H1 (cell line): ENCODE data around the gene USP24. TPM values are rescaled to one million over a fixed set of nuclear protein-coding genes. Genes with fewer than 3 reads are reported as not detected.

ENCODE experiments used
- CTCF ChIA-PET: fragments of 300-600 bp; sonication (Branson Sonifier 250); formaldehyde crosslinking; loops from one replicate; lab custom pipeline; 2021; ENCODE audit not compliant: partially characterized antibody; lab: Charles Lee
- POLR2A ChIA-PET: fragments of 300-600 bp; sonication (Branson Sonifier 250); formaldehyde crosslinking; loops from one replicate; lab custom pipeline; 2021; ENCODE audit warnings: inconsistent platforms; ENCODE audit not compliant: partially characterized antibody; lab: Charles Lee
- DNase-seq, 2 experiments: peaks; one replicate each; pipeline versions ENCODE4 v3.0.0 to v3.0.0-alpha.2; 2010 to 2022; ENCODE audit warnings: low spot score in 2 of 2, low read depth in 1 of 2, mixed read lengths in 1 of 2
- FAIRE-seq: peaks from 2 replicates; lab custom pipeline; 2011; peaks lifted over from hg19 to GRCh38; lab: Jason Lieb, UNC
- H2AFZ ChIP-seq: 2 replicates; pipeline ENCODE4 v1.8.1; 2012; ENCODE audit warnings: low read length, inconsistent platforms
- H2AK5ac ChIP-seq: 2 replicates; pipeline ENCODE4 v1.6.1; 2013; ENCODE audit warnings: low read depth, low read length
- H2BK120ac ChIP-seq: replicated peaks from 2 replicates; pipeline ENCODE3; 2013; ENCODE audit warnings: low read depth, low read length, inconsistent platforms
- H2BK12ac ChIP-seq: 2 replicates; pipeline ENCODE4 v1.6.1; 2013; ENCODE audit warnings: low read depth, low read length
- H2BK15ac ChIP-seq: 2 replicates; pipeline ENCODE4 v1.6.1; 2013; ENCODE audit warnings: low read length
- H2BK20ac ChIP-seq: 2 replicates; pipeline ENCODE4 v1.6.1; 2013; ENCODE audit warnings: low read length
- H2BK5ac ChIP-seq: 2 replicates; pipeline ENCODE4 v1.6.1; 2013; ENCODE audit warnings: low read depth, low read length
- H3K14ac ChIP-seq: 2 replicates; pipeline ENCODE4 v1.6.1; 2013; ENCODE audit warnings: inconsistent platforms; ENCODE audit not compliant: insufficient read length
- H3K18ac ChIP-seq: 2 replicates; pipeline ENCODE4 v1.6.1; 2013; ENCODE audit warnings: low read length; ENCODE audit errors: extremely low read depth
- H3K23ac ChIP-seq: 2 replicates; pipeline ENCODE4 v1.6.1; 2013; ENCODE audit warnings: inconsistent platforms; ENCODE audit not compliant: insufficient read length
- H3K23me2 ChIP-seq: 2 replicates; pipeline ENCODE4 v1.6.1; 2013; ENCODE audit warnings: low read depth, low read length
- H3K27ac ChIP-seq: 2 replicates; pipeline ENCODE4 v1.6.1; 2011; ENCODE audit warnings: low read depth, low read length, inconsistent platforms
- H3K27me3 ChIP-seq, 4 experiments: replicated peaks in 1 of 4; 1 replicate in 1 of 4; 2 replicates in 3 of 4; pipeline versions ENCODE4 v1.6.1 to v1.8.1; 2011 to 2013; ENCODE audit warnings: low read length in 3 of 4, mild to moderate bottlenecking in 3 of 4, inconsistent platforms in 2 of 4, mixed read lengths in 2 of 4, moderate library complexity in 1 of 4; ENCODE audit not compliant: control insufficient read depth in 3 of 4, insufficient read depth in 3 of 4; ENCODE audit errors: extremely low read depth in 1 of 4
- H3K36me3 ChIP-seq, 4 experiments: 2 replicates each; pipeline versions ENCODE4 v1.6.1 to v1.8.1; 2011 to 2013; ENCODE audit warnings: mild to moderate bottlenecking in 4 of 4, low read length in 3 of 4, moderate library complexity in 2 of 4, control low read depth in 1 of 4, inconsistent platforms in 1 of 4; ENCODE audit not compliant: insufficient read depth in 4 of 4, control insufficient read depth in 2 of 4
- H3K4ac ChIP-seq: replicated peaks from 2 replicates; pipeline ENCODE3; 2013; ENCODE audit warnings: low read length, low read depth, mixed read lengths, inconsistent platforms; ENCODE audit not compliant: insufficient read length
- H3K4me1 ChIP-seq, 4 experiments: replicated peaks in 1 of 4; 1 replicate in 1 of 4; 2 replicates in 3 of 4; pipeline versions ENCODE4 v1.6.1 to v1.8.1; 2011 to 2013; ENCODE audit warnings: low read length in 3 of 4, inconsistent platforms in 2 of 4, mixed read lengths in 1 of 4; ENCODE audit not compliant: insufficient read depth in 4 of 4, control insufficient read depth in 3 of 4
- H3K4me2 ChIP-seq, 2 experiments: 2 replicates each; pipeline versions ENCODE4 v1.6.1 to v1.8.1; 2011 to 2013; ENCODE audit warnings: low read depth in 2 of 2, low read length in 2 of 2, control low read depth in 1 of 2, inconsistent platforms in 1 of 2, mild to moderate bottlenecking in 1 of 2; ENCODE audit not compliant: insufficient read depth in 1 of 2
- H3K4me3 ChIP-seq, 4 experiments: fragments of 200-600, 300-600 bp in 1 of 4; sonication (generic), shearing (Covaris generic), sonication (Bioruptor Twin) in 1 of 4; 2 replicates each; pipeline versions ENCODE4 v1.5.1 to v1.8.1; 2011 to 2016; ENCODE audit warnings: low read length in 4 of 4, low read depth in 3 of 4, control low read depth in 2 of 4, inconsistent platforms in 2 of 4, mild to moderate bottlenecking in 2 of 4, mixed read lengths in 1 of 4, moderate library complexity in 1 of 4; ENCODE audit not compliant: insufficient read depth in 2 of 4; ENCODE audit errors: extremely low read depth in 1 of 4
- H3K56ac ChIP-seq: replicated peaks from 2 replicates; pipeline ENCODE3; 2013; ENCODE audit warnings: low read depth, mild to moderate bottlenecking, mixed read lengths, low read length, inconsistent platforms; ENCODE audit not compliant: insufficient read length
- H3K79me1 ChIP-seq: 2 replicates; pipeline ENCODE4 v1.6.1; 2013; ENCODE audit warnings: low read depth, low read length, control low read depth
- H3K79me2 ChIP-seq, 2 experiments: 2 replicates each; pipeline versions ENCODE4 v1.6.1 to v1.8.1; 2012 to 2013; ENCODE audit warnings: low read length in 2 of 2, mild to moderate bottlenecking in 2 of 2, inconsistent platforms in 1 of 2; ENCODE audit not compliant: insufficient read depth in 2 of 2, control insufficient read depth in 1 of 2
- H3K9ac ChIP-seq, 4 experiments: replicated peaks in 1 of 4; 1 replicate in 1 of 4; 2 replicates in 3 of 4; pipeline versions ENCODE4 v1.6.1 to v1.8.1; 2011 to 2013; ENCODE audit warnings: low read depth in 3 of 4, low read length in 3 of 4, control low read depth in 2 of 4, mild to moderate bottlenecking in 2 of 4, moderate library complexity in 2 of 4, inconsistent platforms in 1 of 4; ENCODE audit errors: extremely low read depth in 1 of 4
- H3K9me3 ChIP-seq, 2 experiments: 2 replicates each; pipeline versions ENCODE4 v1.6.1 to v1.8.1; 2012 to 2013; ENCODE audit warnings: mild to moderate bottlenecking in 2 of 2, moderate library complexity in 2 of 2, control low read depth in 1 of 2, inconsistent platforms in 1 of 2, low read depth in 1 of 2, low read length in 1 of 2, mixed read lengths in 1 of 2; ENCODE audit not compliant: insufficient read depth in 2 of 2
- H4K20me1 ChIP-seq, 2 experiments: replicated peaks in 1 of 2; 2 replicates each; pipeline versions ENCODE3 to v1.8.1; 2011 to 2013; ENCODE audit warnings: inconsistent platforms in 2 of 2, low read length in 2 of 2, mild to moderate bottlenecking in 1 of 2; ENCODE audit not compliant: insufficient read depth in 2 of 2, control insufficient read depth in 1 of 2
- H4K5ac ChIP-seq: 2 replicates; pipeline ENCODE4 v1.6.1; 2013; ENCODE audit warnings: low read length, low read depth, mixed read lengths, inconsistent platforms; ENCODE audit not compliant: insufficient read length
- H4K8ac ChIP-seq: 2 replicates; pipeline ENCODE4 v1.8.0; 2013; ENCODE audit warnings: mild to moderate bottlenecking, moderate library complexity, low read length, inconsistent platforms; ENCODE audit not compliant: insufficient read depth; ENCODE audit errors: extremely low read depth
- H4K91ac ChIP-seq: replicated peaks from 2 replicates; pipeline ENCODE3; 2013; ENCODE audit warnings: low read length, mixed read lengths, inconsistent platforms; ENCODE audit not compliant: insufficient read length
- BRCA1 ChIP-seq: IDR thresholded peaks from 2 replicates; pipeline ENCODE4 v1.6.1; 2012; ENCODE audit warnings: low read depth, low read length, improper control_type of control experiment
- CBX5 ChIP-seq: fragments of 300-800, 300-1000 bp; sonication (generic); IDR thresholded peaks from 2 replicates; pipeline ENCODE4 v1.7.1; 2016; ENCODE audit warnings: antibody characterized with exemption, low read length, low read depth
- CTBP2 ChIP-seq: IDR thresholded peaks from 2 replicates; pipeline ENCODE4 v1.7.0; 2011; ENCODE audit warnings: borderline replicate concordance, mild to moderate bottlenecking, moderate library complexity, mixed read lengths, low read length; ENCODE audit not compliant: insufficient read depth, insufficient read length
- KDM5A ChIP-seq: fragments of 200-600 bp; IDR thresholded peaks from 2 replicates; pipeline ENCODE4 v1.7.1; 2012; ENCODE audit warnings: mild to moderate bottlenecking, low read length, inconsistent platforms, mixed read lengths
- PHF8 ChIP-seq: fragments of 200-600 bp; sonication (generic); conservative IDR thresholded peaks from 2 replicates; pipeline ENCODE4 v1.7.1; 2012; ENCODE audit warnings: low read depth, mild to moderate bottlenecking, inconsistent platforms, low read length, moderate library complexity
- POLR2A ChIP-seq, 2 experiments: IDR thresholded peaks; 1 replicate in 1 of 2; 2 replicates in 1 of 2; pipeline ENCODE4 v1.6.1; 2011; ENCODE audit warnings: low read depth in 2 of 2, low read length in 2 of 2, mild to moderate bottlenecking in 2 of 2; ENCODE audit errors: control extremely low read depth in 1 of 2
- SP2 ChIP-seq: IDR thresholded peaks from 2 replicates; pipeline ENCODE4 v1.6.1; 2012; ENCODE audit warnings: mild to moderate bottlenecking, low read length, inconsistent platforms
- TCF12 ChIP-seq: IDR thresholded peaks from 2 replicates; pipeline ENCODE4 v1.6.1; 2011; ENCODE audit warnings: low read depth, mild to moderate bottlenecking, low read length
- YY1 ChIP-seq: IDR thresholded peaks from 2 replicates; pipeline ENCODE4 v1.6.1; 2011; ENCODE audit warnings: low read depth, mild to moderate bottlenecking, low read length
- WGBS, 2 experiments: shearing (Covaris generic) in 1 of 2; methylation state at CpG; one replicate each; pipeline versions ENCODE4 v1.1.6 to v1.1.7; 2013 to 2015; ENCODE audit warnings: low lambda C conversion rate in 2 of 2, mixed read lengths in 2 of 2, inconsistent platforms in 1 of 2, low coverage in 1 of 2, missing lambda C conversion rate in 1 of 2; ENCODE audit not compliant: insufficient replicate concordance in 2 of 2, insufficient coverage in 1 of 2, insufficient read length in 1 of 2; ENCODE audit errors: extremely low coverage in 1 of 2, missing lambda C conversion rate in 1 of 2; 5-methylcytosine and 5-hydroxymethylcytosine counted together
- polyA plus RNA-seq, 7 experiments: library from polyadenylated mRNA; depleted of rRNA in 3 of 7; stranded (reverse) in 5 of 7; unstranded in 2 of 7; fragments of >200 nt in 5 of 7; fragments of 200-250 nt in 2 of 7; gene quantifications; 1 replicate in 5 of 7; 2 replicates in 1 of 7; 4 replicates in 1 of 7; pipeline versions ENCODE4 v1.2.1 to v1.2.3, GENCODE V29; 2011 to 2013; ENCODE audit warnings: missing spikeins in 2 of 7, mixed read lengths in 2 of 7
- total RNA-seq: library from RNA; stranded (reverse); fragmentation: NEBNext Ultra II Directional; extraction: Animal tissue kit (Norgen Biotek cat#: 25700); gene quantifications from 2 replicates; pipeline ENCODE4 v1.2.1, GENCODE V29; 2021
- TF ChIP-seq, protein P1 (sequence below): IDR thresholded peaks from 2 replicates; pipeline ENCODE4 v1.6.1; 2011; ENCODE audit warnings: low read length, improper control_type of control experiment
- TF ChIP-seq, protein P2 (sequence below): IDR thresholded peaks from 2 replicates; pipeline ENCODE4 v1.6.1; 2012; ENCODE audit warnings: inconsistent platforms

USP24 gene
- total and polyA plus RNA-seq, 2 of the 8 experiments (the other 6 are each of a cell fraction or from before 2014, with no cell fraction given): 11.1 to 34.6 TPM

DNA sequence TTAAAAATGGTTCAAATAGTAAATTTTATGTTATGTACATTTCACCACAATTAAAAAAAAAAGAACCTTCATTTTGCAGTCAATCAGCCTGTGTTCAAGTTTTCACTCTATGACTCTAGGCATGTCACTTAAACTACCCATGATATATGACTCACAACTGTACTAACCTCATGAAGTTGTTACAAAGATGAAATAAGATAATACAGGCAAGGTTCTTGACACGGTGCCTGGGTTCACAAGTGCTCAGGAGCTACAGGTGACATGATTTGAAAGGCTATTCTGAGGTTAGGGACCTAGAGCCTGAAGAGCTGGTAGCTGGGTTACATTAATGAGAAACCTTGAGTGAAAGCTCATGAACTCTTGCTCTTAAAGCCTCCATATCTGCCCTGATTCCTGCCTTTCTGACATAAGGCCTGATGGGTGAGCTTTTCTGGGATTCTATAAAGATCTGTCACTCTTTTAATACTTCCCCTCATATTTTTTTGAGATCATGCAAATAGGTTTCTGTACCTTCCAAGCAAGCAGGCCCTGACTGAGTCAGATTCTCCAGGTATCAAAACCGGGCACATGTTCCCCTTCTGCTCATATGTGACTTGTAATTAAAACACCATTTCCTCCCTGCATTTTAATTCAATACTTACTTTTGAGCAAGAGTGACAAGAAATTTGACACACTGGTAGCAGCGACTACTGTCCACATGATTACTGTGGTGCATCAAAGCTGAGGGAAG, 141.8 kb downstream of the USP24 start:
- no peak overlapping the region for H4K5ac ChIP-seq
- CTCF ChIA-PET: interaction anchor here (0.6 to 3.7 kb wide), 5 partner anchors 8 to 70 kb away, joined by 3 to 22 read pairs (median 3); partner anchors contain the start of gene PCSK9
- no peak overlapping the region for H2BK5ac ChIP-seq
- POLR2A ChIA-PET: no interaction called here
- no peak overlapping the region for H3K56ac ChIP-seq
- no peak overlapping the region for H3K14ac ChIP-seq
- H2BK20ac ChIP-seq: no peak overlapping the region
- no peak overlapping the region for H2AFZ ChIP-seq
- H3K36me3 ChIP-seq: peaks cover 6 to 70% (median 49%) of the 10 kb centered on the region in 4 experiments
- no peak overlapping the region for H3K4me3 ChIP-seq
- H2BK12ac ChIP-seq: no peak overlapping the region
- H3K27me3 ChIP-seq: no peaks in the 10 kb centered on the region
- H3K79me1 ChIP-seq: no peaks in the 10 kb centered on the region
- H2BK120ac ChIP-seq: no peak overlapping the region
- H3K27ac ChIP-seq: no peak overlapping the region
- FAIRE-seq: no peak
- H3K79me2 ChIP-seq: no peaks in the 10 kb centered on the region
- H3K4me1 ChIP-seq: no peaks in the 10 kb centered on the region
- no peak overlapping the region for H3K23ac ChIP-seq
- H4K20me1 ChIP-seq: peaks cover 0 to 3% of the 10 kb centered on the region in 2 experiments
- H3K9ac ChIP-seq: no peak overlapping the region
- no peak overlapping the region for H3K18ac ChIP-seq
- no peak for DNase-seq
- no peak overlapping the region for H3K4ac ChIP-seq
- H4K91ac ChIP-seq: no peak overlapping the region
- H3K9me3 ChIP-seq: no peaks in the 10 kb centered on the region; a peak in 1 of 4 replicates
- no peak overlapping the region for H3K4me2 ChIP-seq
- H4K8ac ChIP-seq: no peak overlapping the region
- no peak overlapping the region for H2AK5ac ChIP-seq
- 82% methylated on average over 3 of the region's 3 CpGs; no CpG with 5 or more reads in 1 of the 2 experiments for WGBS, 2 experiments
- H2BK15ac ChIP-seq: no peak overlapping the region
- no peaks in the 10 kb centered on the region for H3K23me2 ChIP-seq
- TF ChIP-seq CBX5 (no peak), POLR2A (IDR thresholded peaks at IDR 0.05; ENCODE audit: control extremely low read depth in 1 of 2, low read depth in 2 of 2, low read length in 2 of 2) (no peak), YY1 (no peak), PHF8 (no peak), KDM5A (no peak), CTBP2 (no peak), BRCA1 (no peak), TCF12 (no peak), SP2 (no peak)
- TF ChIP-seq, protein P1, sequence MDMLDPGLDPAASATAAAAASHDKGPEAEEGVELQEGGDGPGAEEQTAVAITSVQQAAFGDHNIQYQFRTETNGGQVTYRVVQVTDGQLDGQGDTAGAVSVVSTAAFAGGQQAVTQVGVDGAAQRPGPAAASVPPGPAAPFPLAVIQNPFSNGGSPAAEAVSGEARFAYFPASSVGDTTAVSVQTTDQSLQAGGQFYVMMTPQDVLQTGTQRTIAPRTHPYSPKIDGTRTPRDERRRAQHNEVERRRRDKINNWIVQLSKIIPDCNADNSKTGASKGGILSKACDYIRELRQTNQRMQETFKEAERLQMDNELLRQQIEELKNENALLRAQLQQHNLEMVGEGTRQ: no peak
- TF ChIP-seq, protein P2, sequence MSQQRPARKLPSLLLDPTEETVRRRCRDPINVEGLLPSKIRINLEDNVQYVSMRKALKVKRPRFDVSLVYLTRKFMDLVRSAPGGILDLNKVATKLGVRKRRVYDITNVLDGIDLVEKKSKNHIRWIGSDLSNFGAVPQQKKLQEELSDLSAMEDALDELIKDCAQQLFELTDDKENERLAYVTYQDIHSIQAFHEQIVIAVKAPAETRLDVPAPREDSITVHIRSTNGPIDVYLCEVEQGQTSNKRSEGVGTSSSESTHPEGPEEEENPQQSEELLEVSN: no peak
